Lower lobe of right lung (tissue), 2 donors: ENCODE data around the gene NFE2L1. TPM values are rescaled to one million over a fixed set of nuclear protein-coding genes. Genes with fewer than 3 reads are reported as not detected.

ENCODE experiments used
- ATAC-seq, 2 donors: fragments of 200-7000 bp; cut with Tn5 transposase; one replicate each; pipeline ENCODE4 v1.9.1; 2020 to 2022; ENCODE audit warnings: mild to moderate bottlenecking in 2 of 2, moderate library complexity in 2 of 2
- DNase-seq: peaks from one replicate; pipeline ENCODE4 v3.0.0-alpha.2; 2020
- H3K27ac ChIP-seq: fragments of 200-600 bp; one replicate; pipeline ENCODE4 v1.8.0; 2022
- H3K27me3 ChIP-seq: fragments of 200-600 bp; one replicate; pipeline ENCODE4 v1.8.0; 2022; ENCODE audit warnings: low read depth
- H3K36me3 ChIP-seq: fragments of 200-600 bp; one replicate; pipeline ENCODE4 v1.8.0; 2022; ENCODE audit warnings: mild to moderate bottlenecking
- H3K4me1 ChIP-seq: fragments of 200-600 bp; one replicate; pipeline ENCODE4 v1.8.0; 2022
- H3K4me3 ChIP-seq: fragments of 200-600 bp; one replicate; pipeline ENCODE4 v1.8.0; 2022; ENCODE audit warnings: mild to moderate bottlenecking
- H3K9me3 ChIP-seq: fragments of 200-600 bp; one replicate; pipeline ENCODE4 v1.8.0; 2022
- CTCF ChIP-seq: fragments of 200-600 bp; IDR thresholded peaks from one replicate; pipeline ENCODE4 v1.8.0; 2022; ENCODE audit warnings: antibody characterized with exemption, mild to moderate bottlenecking
- intact Hi-C: fragments of 100-400 bp; cut with DNase I; formaldehyde crosslinking; loops from one replicate; pipeline ENCODE4 v1.11.0; 2022
- total RNA-seq: library from RNA; stranded (reverse); fragmentation: NEBNext Ultra II Directional; extraction: Animal tissue kit (Norgen Biotek cat#: 25700); gene quantifications from one replicate; pipeline ENCODE4 v1.2.1, GENCODE V29; 2021
- donor health status: DM: no; HTN: yes; CAD: no; lungs with severe emphysema.

Gene NFE2L1
- total RNA-seq, 1 donor from 2014 or later = 162 TPM

- ATAC-seq = no peak
- no peaks in the 10 kb centered on the region for H3K27me3 ChIP-seq
- H3K4me1 ChIP-seq = peaks cover 53% of the 10 kb centered on the region
- H3K4me3 ChIP-seq = no peak overlapping the region
- no peaks in the 10 kb centered on the region for H3K9me3 ChIP-seq
- no peak overlapping the region for H3K27ac ChIP-seq
- intact Hi-C loops = no loop called here
- no peak for DNase-seq
- peaks cover 81% of the 10 kb centered on the region for H3K36me3 ChIP-seq
- TF ChIP-seq CTCF = no peak
Measured at GRCh38 chr17:48055531-48056245, 7.5 kb downstream of the NFE2L1 start.

- no peak overlapping the region for H3K4me3 ChIP-seq
- H3K36me3 ChIP-seq = peaks cover 81% of the 10 kb centered on the region
- DNase-seq (no peak), ATAC-seq (no peak)
- peaks cover 47% of the 10 kb centered on the region for H3K4me1 ChIP-seq
- intact Hi-C loops = no loop called here
- H3K9me3 ChIP-seq = no peaks in the 10 kb centered on the region
- no peak for TF ChIP-seq CTCF
- H3K27me3 ChIP-seq = no peaks in the 10 kb centered on the region
- H3K27ac ChIP-seq = no peak overlapping the region
Measured at GRCh38 chr17:48056246-48056745, 8.1 kb downstream of the NFE2L1 start.

GRCh38 chr17:48056879-48057278, 8.7 kb downstream of the NFE2L1 start:
- Histone ChIP-seq H3K27me3 (no peaks in the 10 kb centered on the region), H3K9me3 (no peaks in the 10 kb centered on the region), H3K4me1 (peaks cover 42% of the 10 kb centered on the region), H3K27ac (no peak overlapping the region), H3K36me3 (peaks cover 81% of the 10 kb centered on the region), H3K4me3 (no peak overlapping the region)
- TF ChIP-seq CTCF = no peak
- intact Hi-C loops = no loop called here
- no peak for ATAC-seq
- no peak for DNase-seq

- ATAC-seq (no peak), DNase-seq (no peak)
- no peak for TF ChIP-seq CTCF
- intact Hi-C loops = no loop called here
- Histone ChIP-seq H3K27me3 (no peaks in the 10 kb centered on the region), H3K27ac (no peak overlapping the region), H3K4me3 (no peak overlapping the region), H3K9me3 (no peaks in the 10 kb centered on the region), H3K4me1 (peaks cover 34% of the 10 kb centered on the region), H3K36me3 (peaks cover 87% of the 10 kb centered on the region)
Measured at GRCh38 chr17:48057626-48058025, 9.5 kb downstream of the NFE2L1 start.

- DNase-seq (no peak), ATAC-seq (no peak)
- peaks cover 25% of the 10 kb centered on the region for H3K4me1 ChIP-seq
- peaks cover 97% of the 10 kb centered on the region for H3K36me3 ChIP-seq
- H3K4me3 ChIP-seq = no peak overlapping the region
- no peak for TF ChIP-seq CTCF
- intact Hi-C loops = no loop called here
- H3K9me3 ChIP-seq = no peaks in the 10 kb centered on the region
- H3K27me3 ChIP-seq = no peaks in the 10 kb centered on the region
- no peak overlapping the region for H3K27ac ChIP-seq
Measured at GRCh38 chr17:48058393-48059124, 10.4 kb downstream of the NFE2L1 start.
